HepG2 (cell line): Measurements from ENCODE around the gene CDK2. TPM values are rescaled to one million over a fixed set of nuclear protein-coding genes. Genes with fewer than 3 reads are reported as not detected.
A peak's percentile ranks its signal among the peaks of the same experiment; 100 is the strongest.

Experiments
- ARID4A ChIP-seq: sonication (generic); formaldehyde crosslinking; IDR thresholded peaks from 2 replicates; pipeline ENCODE4 v1.5.0; 2020; ENCODE audit warnings: mild to moderate bottlenecking, missing genetic modification reagents, borderline replicate concordance
- GFI1 ChIP-seq: sonication (generic); formaldehyde crosslinking; IDR thresholded peaks from 2 replicates; pipeline ENCODE4 v1.5.0; 2020; ENCODE audit warnings: missing genetic modification reagents, mild to moderate bottlenecking, borderline replicate concordance
- HOXA3 ChIP-seq: sonication (generic); formaldehyde crosslinking; IDR thresholded peaks from 2 replicates; pipeline ENCODE4 v1.5.0; 2020; ENCODE audit warnings: missing genetic modification reagents
- NFYB ChIP-seq: sonication (generic); formaldehyde crosslinking; IDR thresholded peaks from 2 replicates; pipeline ENCODE4 v1.4.0; 2020; ENCODE audit warnings: missing genetic modification reagents
- POLR2A ChIP-seq, 2 experiments: IDR thresholded peaks; 2 replicates each; pipeline ENCODE4 v1.6.1; 2011; ENCODE audit warnings: low read depth in 2 of 2, low read length in 2 of 2, mild to moderate bottlenecking in 1 of 2, moderate library complexity in 1 of 2; ENCODE audit not compliant: insufficient read depth in 1 of 2
- RBFOX2 ChIP-seq: fragments of 200-400 bp; formaldehyde crosslinking; IDR thresholded peaks from 2 replicates; pipeline ENCODE4 v1.6.1; 2017; ENCODE audit warnings: low read depth, mild to moderate bottlenecking, low read length
- RELA ChIP-seq: sonication (generic); formaldehyde crosslinking; IDR thresholded peaks from 2 replicates; pipeline ENCODE4 v1.4.0; 2020; ENCODE audit warnings: missing genetic modification reagents
- SIX1 ChIP-seq: sonication (generic); formaldehyde crosslinking; IDR thresholded peaks from 2 replicates; pipeline ENCODE4 v1.4.0; 2020; ENCODE audit warnings: missing genetic modification reagents, borderline replicate concordance
- SNRNP70 ChIP-seq: fragments of 200-400 bp; formaldehyde crosslinking; IDR thresholded peaks from 2 replicates; pipeline ENCODE4 v1.6.1; 2017; ENCODE audit warnings: mild to moderate bottlenecking, low read depth, low read length, moderate library complexity
- SOX6 ChIP-seq, 2 experiments: fragments of 450-650 bp in 1 of 2; sonication (generic) in 1 of 2; formaldehyde crosslinking in 1 of 2; IDR thresholded peaks; 2 replicates each; pipeline versions ENCODE4 v1.4.0 to v1.6.1; 2017 to 2020; ENCODE audit warnings: antibody characterized with exemption in 1 of 2, mild to moderate bottlenecking in 1 of 2, missing genetic modification reagents in 1 of 2
- SPEN ChIP-seq: sonication (generic); formaldehyde crosslinking; IDR thresholded peaks from 2 replicates; pipeline ENCODE4 v1.5.1; 2020; ENCODE audit warnings: low read depth, mild to moderate bottlenecking, missing genetic modification reagents
- ZFAT ChIP-seq: sonication (generic); formaldehyde crosslinking; conservative IDR thresholded peaks from 2 replicates; pipeline ENCODE4 v1.8.1; 2023; ENCODE audit warnings: missing genetic modification reagents, inconsistent platforms
- ZFP36L1 ChIP-seq: sonication (generic); formaldehyde crosslinking; IDR thresholded peaks from 2 replicates; pipeline ENCODE4 v1.8.0; 2022; ENCODE audit warnings: mild to moderate bottlenecking, missing genetic modification reagents, moderate library complexity
- ZNF12 ChIP-seq: sonication (generic); formaldehyde crosslinking; IDR thresholded peaks from 2 replicates; pipeline ENCODE4 v1.5.0; 2020; ENCODE audit warnings: missing genetic modification reagents
- ZNF558 ChIP-seq: sonication (generic); formaldehyde crosslinking; IDR thresholded peaks from 2 replicates; pipeline ENCODE4 v1.9.0; 2022; ENCODE audit warnings: mild to moderate bottlenecking, missing genetic modification reagents, borderline replicate concordance
- ZNF737 ChIP-seq: sonication (generic); formaldehyde crosslinking; IDR thresholded peaks from 2 replicates; pipeline ENCODE4 v1.5.0; 2020; ENCODE audit warnings: missing genetic modification reagents, mild to moderate bottlenecking, borderline replicate concordance
- ZNF75D ChIP-seq: sonication (generic); formaldehyde crosslinking; IDR thresholded peaks from 2 replicates; pipeline ENCODE4 v1.8.1; 2023; ENCODE audit warnings: missing genetic modification reagents, mild to moderate bottlenecking, borderline replicate concordance
- ZNF772 ChIP-seq: sonication (generic); formaldehyde crosslinking; IDR thresholded peaks from 2 replicates; pipeline ENCODE4 v1.5.0; 2020; ENCODE audit warnings: mild to moderate bottlenecking, missing genetic modification reagents
- ZNF780A ChIP-seq: sonication (generic); formaldehyde crosslinking; IDR thresholded peaks from 2 replicates; pipeline ENCODE4 v1.8.0; 2022; ENCODE audit warnings: mild to moderate bottlenecking, missing genetic modification reagents, moderate library complexity
- ZNF883 ChIP-seq: sonication (generic); formaldehyde crosslinking; IDR thresholded peaks from 2 replicates; pipeline ENCODE4 v1.5.1; 2020; ENCODE audit warnings: mild to moderate bottlenecking, missing genetic modification reagents; ENCODE audit errors: not compliant biosample characterization
- ZSCAN29 ChIP-seq: sonication (generic); formaldehyde crosslinking; conservative IDR thresholded peaks from 2 replicates; pipeline ENCODE4 v1.4.0; 2020; ENCODE audit warnings: mild to moderate bottlenecking, missing genetic modification reagents
- ZZZ3 ChIP-seq: sonication (generic); formaldehyde crosslinking; IDR thresholded peaks from 2 replicates; pipeline ENCODE4 v1.4.0; 2020; ENCODE audit warnings: missing genetic modification reagents, mild to moderate bottlenecking, borderline replicate concordance
- polyA plus RNA-seq, 8 experiments: library from polyadenylated mRNA; depleted of rRNA in 3 of 8; stranded (reverse) in 7 of 8; unstranded in 1 of 8; fragments of >200 nt; fragmentation: Illumina TruSeq in 4 of 8; extraction: Trizol in 4 of 8; gene quantifications; 2 replicates each; pipeline versions ENCODE4 v1.2.1 to v1.2.3, GENCODE V29; 2011 to 2016; ENCODE audit warnings: low read depth in 4 of 8, missing spikeins in 1 of 8, mixed read lengths in 1 of 8; ENCODE audit not compliant: insufficient read depth in 1 of 8
- total RNA-seq, 5 experiments: library from RNA; depleted of rRNA; stranded (reverse); fragments of >200 nt; fragmentation: Illumina TruSeq; extraction: Trizol; gene quantifications; 2 replicates each; pipeline ENCODE4 v1.2.3, GENCODE V29; 2016; ENCODE audit warnings: low read depth in 1 of 5
- TF ChIP-seq, protein P1 (sequence below): sonication (generic); formaldehyde crosslinking; IDR thresholded peaks from 2 replicates; pipeline ENCODE4 v1.8.1; 2022; ENCODE audit warnings: mild to moderate bottlenecking, missing genetic modification reagents
- TF ChIP-seq, protein P2 (sequence below): sonication (generic); formaldehyde crosslinking; IDR thresholded peaks from 2 replicates; pipeline ENCODE4 v1.4.0; 2020; ENCODE audit warnings: missing genetic modification reagents

CDK2 gene
- total and polyA plus RNA-seq, 2 of the 13 experiments (the other 11 are each of a cell fraction or from before 2014, with no cell fraction given) = 47.5 to 52.6 TPM

DNA sequence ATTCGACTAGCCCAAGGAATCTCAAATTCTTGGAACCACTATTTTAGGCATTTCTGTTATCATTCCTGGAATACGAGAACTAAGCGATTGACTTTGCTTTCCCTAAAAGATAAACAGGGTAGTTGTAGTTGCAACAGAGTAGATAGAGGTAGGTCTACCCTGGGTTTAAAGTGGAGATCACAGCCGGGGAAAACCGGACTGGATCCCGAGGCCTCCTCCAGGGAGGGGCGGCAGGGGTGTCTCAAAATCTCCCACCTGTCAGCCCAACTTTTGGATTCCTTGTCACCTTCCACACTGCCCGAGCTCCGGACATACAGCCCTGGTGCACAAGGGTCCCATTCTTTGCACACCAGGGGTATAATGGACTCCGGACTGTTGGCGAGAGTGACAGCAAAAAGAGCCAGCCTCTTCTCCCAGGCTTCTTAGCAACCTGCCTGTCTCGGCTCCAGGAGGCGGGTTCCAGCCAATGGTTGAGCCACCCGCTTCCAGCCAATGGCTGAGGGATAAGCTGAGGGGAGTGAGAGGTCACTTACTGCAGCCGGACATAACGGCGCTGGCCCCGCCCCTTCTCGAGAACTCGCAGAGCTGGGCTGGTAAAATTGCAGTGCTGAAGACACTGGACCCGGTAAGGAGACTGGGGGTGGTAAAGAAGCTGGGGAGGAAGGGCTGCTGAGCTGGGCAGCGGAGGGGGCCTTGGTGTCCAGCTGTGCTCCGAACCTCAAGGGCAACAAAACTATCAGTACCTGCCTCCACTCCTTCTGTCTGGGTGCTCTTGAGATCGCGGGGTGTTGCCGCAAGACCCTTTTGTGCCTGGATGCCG, 30.3 kb downstream of the CDK2 start, which contains the start of gene SUOX (continued):
- no peak for TF ChIP-seq ZSCAN29 (CRISPR knock-in tag)
- TF ChIP-seq ZNF737 (CRISPR knock-in tag) = no peak
- 0 out of 2 replicates have a peak, but pooled peaks have one; percentile 27 for TF ChIP-seq ZNF12 (CRISPR knock-in tag)
- TF ChIP-seq NFYB (CRISPR knock-in tag) = peak; percentile 88
- TF ChIP-seq GFI1 = 0 out of 2 replicates have a peak, but pooled peaks have one; percentile 17
- TF ChIP-seq, protein P1, sequence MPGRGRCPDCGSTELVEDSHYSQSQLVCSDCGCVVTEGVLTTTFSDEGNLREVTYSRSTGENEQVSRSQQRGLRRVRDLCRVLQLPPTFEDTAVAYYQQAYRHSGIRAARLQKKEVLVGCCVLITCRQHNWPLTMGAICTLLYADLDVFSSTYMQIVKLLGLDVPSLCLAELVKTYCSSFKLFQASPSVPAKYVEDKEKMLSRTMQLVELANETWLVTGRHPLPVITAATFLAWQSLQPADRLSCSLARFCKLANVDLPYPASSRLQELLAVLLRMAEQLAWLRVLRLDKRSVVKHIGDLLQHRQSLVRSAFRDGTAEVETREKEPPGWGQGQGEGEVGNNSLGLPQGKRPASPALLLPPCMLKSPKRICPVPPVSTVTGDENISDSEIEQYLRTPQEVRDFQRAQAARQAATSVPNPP (CRISPR knock-in tag) = peak; percentile 63; the same call in 1 of the 2 replicates
- peak; percentile 71; the same call in 1 of the 2 replicates for TF ChIP-seq ZFP36L1 (CRISPR knock-in tag)
- TF ChIP-seq ZNF780A = no peak
- peak; percentile 64; the same call in 1 of the 2 replicates for TF ChIP-seq ARID4A (CRISPR knock-in tag)
- TF ChIP-seq ZNF772 (CRISPR knock-in tag) = no peak; the same call in 1 of the 2 replicates
- TF ChIP-seq SIX1 = no peak
- TF ChIP-seq, protein P2, sequence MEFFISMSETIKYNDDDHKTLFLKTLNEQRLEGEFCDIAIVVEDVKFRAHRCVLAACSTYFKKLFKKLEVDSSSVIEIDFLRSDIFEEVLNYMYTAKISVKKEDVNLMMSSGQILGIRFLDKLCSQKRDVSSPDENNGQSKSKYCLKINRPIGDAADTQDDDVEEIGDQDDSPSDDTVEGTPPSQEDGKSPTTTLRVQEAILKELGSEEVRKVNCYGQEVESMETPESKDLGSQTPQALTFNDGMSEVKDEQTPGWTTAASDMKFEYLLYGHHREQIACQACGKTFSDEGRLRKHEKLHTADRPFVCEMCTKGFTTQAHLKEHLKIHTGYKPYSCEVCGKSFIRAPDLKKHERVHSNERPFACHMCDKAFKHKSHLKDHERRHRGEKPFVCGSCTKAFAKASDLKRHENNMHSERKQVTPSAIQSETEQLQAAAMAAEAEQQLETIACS (CRISPR knock-in tag) = no peak
- peak; percentile 45 for TF ChIP-seq ZNF883 (CRISPR knock-in tag)
- no peak for TF ChIP-seq SNRNP70
- peak; percentile 75 to 86 for TF ChIP-seq POLR2A (IDR thresholded peaks at IDR 0.05; ENCODE audit: insufficient read depth in 1 of 2, low read depth in 2 of 2, low read length in 2 of 2)
- no peak for TF ChIP-seq SOX6 (IDR thresholded peaks at IDR 0.05)
- TF ChIP-seq SOX6 (CRISPR knock-in tag; IDR thresholded peaks at IDR 0.05) = peak; percentile 30
- TF ChIP-seq ZNF75D (CRISPR knock-in tag) = no peak
- TF ChIP-seq RELA = peak; percentile 51; the same call in 1 of the 2 replicates
- TF ChIP-seq ZFAT (CRISPR knock-in tag) = no peak
- peak; percentile 47; the same call in 1 of the 2 replicates for TF ChIP-seq RBFOX2
- no peak for TF ChIP-seq ZNF558 (CRISPR knock-in tag)
- TF ChIP-seq SPEN (CRISPR knock-in tag) = no peak
- TF ChIP-seq ZZZ3 (CRISPR knock-in tag) = no peak
- TF ChIP-seq HOXA3 (CRISPR knock-in tag) = peak; percentile 52; the same call in 1 of the 2 replicates
